ENCODE results near the gene TAS1R3. TPM values are rescaled to one million over a fixed set of nuclear protein-coding genes. Genes with fewer than 3 reads are reported as not detected.
A peak's percentile ranks its signal among the peaks of the same experiment; 100 is the strongest.

Gene TAS1R3
- total and polyA plus RNA-seq, 10 of the 15 experiments (the other 5 are each of a cell fraction or from before 2014, with no cell fraction given): 0.04 to 0.51 (median 0.08) TPM; not detected in 3

DNA sequence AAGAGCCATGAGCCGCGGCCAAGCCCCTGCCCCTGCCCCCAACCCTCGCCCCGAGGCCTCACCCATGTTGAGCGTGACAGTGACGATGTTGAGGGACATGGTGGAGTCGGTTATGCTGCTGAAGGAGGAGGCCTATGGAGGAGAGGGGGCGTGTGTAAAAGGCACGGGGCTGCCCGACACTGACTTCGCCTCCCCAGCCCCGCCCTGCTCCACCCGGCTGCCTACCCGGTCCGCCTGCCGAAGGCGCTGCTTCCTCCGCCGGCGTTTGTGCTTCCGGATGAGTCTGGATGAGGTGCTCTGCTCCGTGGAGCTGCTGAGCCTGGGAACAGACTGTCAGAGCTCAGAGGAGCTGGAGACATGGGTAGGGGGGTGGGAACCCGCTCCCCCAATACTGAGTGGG is 9.1 kb downstream of the TAS1R3 start (continued):
- TF ChIP-seq, protein P1, sequence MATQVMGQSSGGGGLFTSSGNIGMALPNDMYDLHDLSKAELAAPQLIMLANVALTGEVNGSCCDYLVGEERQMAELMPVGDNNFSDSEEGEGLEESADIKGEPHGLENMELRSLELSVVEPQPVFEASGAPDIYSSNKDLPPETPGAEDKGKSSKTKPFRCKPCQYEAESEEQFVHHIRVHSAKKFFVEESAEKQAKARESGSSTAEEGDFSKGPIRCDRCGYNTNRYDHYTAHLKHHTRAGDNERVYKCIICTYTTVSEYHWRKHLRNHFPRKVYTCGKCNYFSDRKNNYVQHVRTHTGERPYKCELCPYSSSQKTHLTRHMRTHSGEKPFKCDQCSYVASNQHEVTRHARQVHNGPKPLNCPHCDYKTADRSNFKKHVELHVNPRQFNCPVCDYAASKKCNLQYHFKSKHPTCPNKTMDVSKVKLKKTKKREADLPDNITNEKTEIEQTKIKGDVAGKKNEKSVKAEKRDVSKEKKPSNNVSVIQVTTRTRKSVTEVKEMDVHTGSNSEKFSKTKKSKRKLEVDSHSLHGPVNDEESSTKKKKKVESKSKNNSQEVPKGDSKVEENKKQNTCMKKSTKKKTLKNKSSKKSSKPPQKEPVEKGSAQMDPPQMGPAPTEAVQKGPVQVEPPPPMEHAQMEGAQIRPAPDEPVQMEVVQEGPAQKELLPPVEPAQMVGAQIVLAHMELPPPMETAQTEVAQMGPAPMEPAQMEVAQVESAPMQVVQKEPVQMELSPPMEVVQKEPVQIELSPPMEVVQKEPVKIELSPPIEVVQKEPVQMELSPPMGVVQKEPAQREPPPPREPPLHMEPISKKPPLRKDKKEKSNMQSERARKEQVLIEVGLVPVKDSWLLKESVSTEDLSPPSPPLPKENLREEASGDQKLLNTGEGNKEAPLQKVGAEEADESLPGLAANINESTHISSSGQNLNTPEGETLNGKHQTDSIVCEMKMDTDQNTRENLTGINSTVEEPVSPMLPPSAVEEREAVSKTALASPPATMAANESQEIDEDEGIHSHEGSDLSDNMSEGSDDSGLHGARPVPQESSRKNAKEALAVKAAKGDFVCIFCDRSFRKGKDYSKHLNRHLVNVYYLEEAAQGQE (IDR thresholded peaks at IDR 0.05; ENCODE audit: low read depth, low read length): no peak
- no peak for TF ChIP-seq NRF1 (conservative IDR thresholded peaks at IDR 0.05; ENCODE audit: low read depth, low read length)
- TF ChIP-seq, protein P2, sequence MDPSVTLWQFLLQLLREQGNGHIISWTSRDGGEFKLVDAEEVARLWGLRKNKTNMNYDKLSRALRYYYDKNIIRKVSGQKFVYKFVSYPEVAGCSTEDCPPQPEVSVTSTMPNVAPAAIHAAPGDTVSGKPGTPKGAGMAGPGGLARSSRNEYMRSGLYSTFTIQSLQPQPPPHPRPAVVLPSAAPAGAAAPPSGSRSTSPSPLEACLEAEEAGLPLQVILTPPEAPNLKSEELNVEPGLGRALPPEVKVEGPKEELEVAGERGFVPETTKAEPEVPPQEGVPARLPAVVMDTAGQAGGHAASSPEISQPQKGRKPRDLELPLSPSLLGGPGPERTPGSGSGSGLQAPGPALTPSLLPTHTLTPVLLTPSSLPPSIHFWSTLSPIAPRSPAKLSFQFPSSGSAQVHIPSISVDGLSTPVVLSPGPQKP (IDR thresholded peaks at IDR 0.05; ENCODE audit: low read depth, low read length): no peak

DNA sequence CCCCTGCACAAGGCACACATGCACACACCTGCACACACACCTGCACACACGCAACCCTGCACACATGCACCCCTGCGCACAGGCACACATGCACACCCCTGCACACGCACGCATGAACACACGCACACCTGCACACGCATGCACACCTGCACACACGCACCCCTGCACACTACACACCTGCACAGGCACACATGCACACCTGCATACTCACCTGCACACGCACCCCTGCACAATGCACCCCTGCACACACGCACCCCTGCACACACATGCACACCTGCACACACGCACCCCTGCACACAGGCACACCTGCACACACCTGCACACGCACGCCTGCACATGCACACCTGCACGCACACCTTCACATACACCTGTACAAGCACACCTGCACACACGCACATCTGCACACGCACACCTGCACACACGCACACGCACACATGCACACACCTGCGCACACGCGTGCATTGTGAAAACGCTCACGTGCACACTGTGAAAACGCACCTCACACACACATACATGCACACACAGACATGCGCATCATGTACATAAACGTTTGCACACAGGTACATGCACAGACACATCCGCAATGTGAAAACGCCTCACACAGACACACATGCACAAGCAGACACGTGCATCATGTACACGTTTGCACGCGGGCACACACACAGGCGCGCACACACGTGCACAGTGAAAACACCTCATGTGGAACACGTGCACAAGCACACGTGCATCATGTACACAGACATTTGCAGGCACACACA is 9.9 kb downstream of the TAS1R3 start:
- DNase-seq (ENCODE audit: low read depth, low spot score) (no peak), ATAC-seq (no peak), FAIRE-seq (no peak)
- ChIA-PET CTCF (no interaction called here), POLR2A (no interaction called here), RAD21 (ENCODE audit: unreplicated experiment) (no interaction called here), SMC1A (ENCODE audit: uncharacterized antibody, unreplicated experiment) (no interaction called here)
- H3K27me3 ChIP-seq (replicated peaks in 1 of 2; ENCODE audit: control insufficient read depth in 2 of 2, insufficient read depth in 2 of 2, low read length in 1 of 2): no peaks in the 10 kb centered on the region
- no peaks in the 10 kb centered on the region for H3K9me3 ChIP-seq (replicated peaks; ENCODE audit: control insufficient read depth, insufficient read depth, low read length)
- BruUV-seq (replicated peaks): no TSS peak
- H3K79me2 ChIP-seq (ENCODE audit: control insufficient read depth, insufficient read depth, low read length): no peaks in the 10 kb centered on the region; the same call in 1 of the 2 replicates
- H2AFZ ChIP-seq (ENCODE audit: control insufficient read depth, low read depth, low read length): no peak overlapping the region
- no peak overlapping the region for H3K27ac ChIP-seq (ENCODE audit: control insufficient read depth, insufficient read depth)
- TF ChIP-seq TCF3 (IDR thresholded peaks at IDR 0.05; ENCODE audit: borderline replicate concordance, insufficient read depth, low read depth, low read length) (0 out of 2 replicates have a peak, but pooled peaks have one; percentile 20), RFX5 (IDR thresholded peaks at IDR 0.05; ENCODE audit: low read depth, low read length) (no peak), STAT3 (IDR thresholded peaks at IDR 0.05; ENCODE audit: low read depth, low read length) (no peak), POLR2AphosphoS2 (IDR thresholded peaks at IDR 0.05; ENCODE audit: low read depth, low read length) (no peak), NFXL1 (IDR thresholded peaks at IDR 0.05; ENCODE audit: borderline replicate concordance) (no peak), SMC3 (IDR thresholded peaks at IDR 0.05; ENCODE audit: borderline replicate concordance, low read length) (no peak), SUPT20H (IDR thresholded peaks at IDR 0.05; ENCODE audit: borderline replicate concordance, control insufficient read depth, low read depth, low read length) (no peak), POLR2A (IDR thresholded peaks at IDR 0.05; ENCODE audit: low read depth, low read length) (peak; percentile 30; the same call in 1 of the 2 replicates), MYB (IDR thresholded peaks at IDR 0.05; ENCODE audit: borderline replicate concordance, low read depth, low read length) (no peak), ZNF217 (IDR thresholded peaks at IDR 0.05) (no peak), MEF2A (IDR thresholded peaks at IDR 0.05; ENCODE audit: insufficient read depth, low read depth, low read length) (no peak)
- TF ChIP-seq, protein P3, sequence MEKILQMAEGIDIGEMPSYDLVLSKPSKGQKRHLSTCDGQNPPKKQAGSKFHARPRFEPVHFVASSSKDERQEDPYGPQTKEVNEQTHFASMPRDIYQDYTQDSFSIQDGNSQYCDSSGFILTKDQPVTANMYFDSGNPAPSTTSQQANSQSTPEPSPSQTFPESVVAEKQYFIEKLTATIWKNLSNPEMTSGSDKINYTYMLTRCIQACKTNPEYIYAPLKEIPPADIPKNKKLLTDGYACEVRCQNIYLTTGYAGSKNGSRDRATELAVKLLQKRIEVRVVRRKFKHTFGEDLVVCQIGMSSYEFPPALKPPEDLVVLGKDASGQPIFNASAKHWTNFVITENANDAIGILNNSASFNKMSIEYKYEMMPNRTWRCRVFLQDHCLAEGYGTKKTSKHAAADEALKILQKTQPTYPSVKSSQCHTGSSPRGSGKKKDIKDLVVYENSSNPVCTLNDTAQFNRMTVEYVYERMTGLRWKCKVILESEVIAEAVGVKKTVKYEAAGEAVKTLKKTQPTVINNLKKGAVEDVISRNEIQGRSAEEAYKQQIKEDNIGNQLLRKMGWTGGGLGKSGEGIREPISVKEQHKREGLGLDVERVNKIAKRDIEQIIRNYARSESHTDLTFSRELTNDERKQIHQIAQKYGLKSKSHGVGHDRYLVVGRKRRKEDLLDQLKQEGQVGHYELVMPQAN (conservative IDR thresholded peaks at IDR 0.05): no peak
- H3K4me3 ChIP-seq: no peak overlapping the region
- peaks cover 0 to 5% of the 10 kb centered on the region in 2 experiments for H3K36me3 ChIP-seq (ENCODE audit: control insufficient read depth in 2 of 2, insufficient read depth in 2 of 2, low read length in 1 of 2)
- no peaks in the 10 kb centered on the region for H3K4me1 ChIP-seq (ENCODE audit: control insufficient read depth, insufficient read depth, low read length)
- H3K9ac ChIP-seq (ENCODE audit: control insufficient read depth, insufficient read depth, low read length): no peak overlapping the region
- in situ Hi-C loops (cut with MboI): no loop called here
- WGBS (ENCODE audit: insufficient coverage, insufficient replicate concordance, low lambda C conversion rate, missing lambda C conversion rate): 94% methylated on average over 36 of the region's 36 CpGs
- no peak overlapping the region for H3K4me2 ChIP-seq (ENCODE audit: control insufficient read depth, insufficient read depth)
- no peaks in the 10 kb centered on the region for H4K20me1 ChIP-seq (ENCODE audit: control insufficient read depth, insufficient read depth)
- intact Hi-C loops (cut with micrococcal nuclease; ENCODE audit: unreplicated experiment): no loop called here

All from GM12878 (cell line).